Measurements from ENCODE around the gene CYP19A1. TPM values are rescaled to one million over a fixed set of nuclear protein-coding genes. Genes with fewer than 3 reads are reported as not detected.

CYP19A1 gene
- total and polyA plus RNA-seq, 9 of the 15 experiments (the other 6 are each of a cell fraction or from before 2014, with no cell fraction given): 0.16 to 0.63 (median 0.47) TPM; not detected in 3

DNA sequence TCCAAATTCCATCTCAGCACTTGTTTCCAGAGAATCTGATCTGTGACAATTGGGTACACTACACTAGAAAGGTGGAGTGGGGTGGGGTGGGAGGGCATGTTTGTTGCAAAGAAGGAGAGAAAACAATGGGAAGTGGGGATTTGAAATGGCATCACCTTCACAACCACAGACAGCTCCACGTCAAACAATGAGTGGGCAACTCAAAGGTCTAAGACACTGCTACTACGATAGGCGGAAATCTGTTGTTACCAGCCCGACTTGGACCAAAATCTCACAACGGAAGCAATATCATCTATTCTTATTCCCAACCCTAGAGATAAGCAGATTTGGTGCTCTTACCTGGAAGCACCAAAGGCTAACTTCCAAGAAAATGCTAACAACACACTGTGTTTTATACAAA lies 3.3 kb downstream of the CYP19A1 start:
- no peaks in the 10 kb centered on the region for H3K36me3 ChIP-seq (ENCODE audit: control insufficient read depth, insufficient read depth, low read length)
- WGBS (ENCODE audit: insufficient coverage, low coverage, missing lambda C conversion rate): 0% methylated on average over 5 of the region's 5 CpGs
- FAIRE-seq (no peak), ATAC-seq (no peak), DNase-seq (ENCODE audit: extremely low read depth in 1 of 4, low spot score in 3 of 4) (no peak)
- ChIA-PET CTCF (ENCODE audit: low intra/inter-chr PET ratio) (no interaction called here), POLR2A (no interaction called here)
- H4K20me1 ChIP-seq (replicated peaks; ENCODE audit: control insufficient read depth, insufficient read depth, low read length): no peaks in the 10 kb centered on the region
- no peak overlapping the region for H3K4me3 ChIP-seq
- H3K4me1 ChIP-seq (replicated peaks in 1 of 2; ENCODE audit: control insufficient read depth in 2 of 2, insufficient read depth in 2 of 2, low read length in 2 of 2): no peaks in the 10 kb centered on the region
- no peak overlapping the region for H3K4me2 ChIP-seq (ENCODE audit: insufficient read depth, low read length)
- H3K27ac ChIP-seq (ENCODE audit: extremely low read depth, low read depth, low read length): no peak overlapping the region
- H3K79me2 ChIP-seq (ENCODE audit: control insufficient read depth, insufficient read depth, low read length): no peaks in the 10 kb centered on the region
- peaks cover 7 to 29% of the 10 kb centered on the region in 2 experiments; a peak in 3 of 5 replicates for H3K27me3 ChIP-seq (ENCODE audit: control insufficient read depth in 2 of 2, insufficient read depth in 2 of 2, low read length in 2 of 2)
- TF ChIP-seq GABPB2 (CRISPR knock-in tag; conservative IDR thresholded peaks at IDR 0.05) (no peak), JUND (IDR thresholded peaks at IDR 0.05; ENCODE audit: borderline replicate concordance, low read depth, low read length) (no peak), JUND (tag; IDR thresholded peaks at IDR 0.05; ENCODE audit: borderline replicate concordance, low read depth, low read length) (no peak), ZBTB7A (IDR thresholded peaks at IDR 0.05; ENCODE audit: borderline replicate concordance, control insufficient read depth, low read depth, low read length) (no peak), ZNF785 (CRISPR knock-in tag; IDR thresholded peaks at IDR 0.05) (no peak), ZBTB8A (IDR thresholded peaks at IDR 0.05; ENCODE audit: partially characterized antibody) (no peak), NFIC (IDR thresholded peaks at IDR 0.05) (no peak), ZFP36 (IDR thresholded peaks at IDR 0.05; ENCODE audit: low read depth, low read length, partially characterized antibody) (no peak), NR2C2 (CRISPR knock-in tag; IDR thresholded peaks at IDR 0.05) (no peak), NR2C2 (tag; IDR thresholded peaks at IDR 0.05) (no peak)
- BruUV-seq (replicated peaks): no TSS peak
- H3K9ac ChIP-seq (ENCODE audit: insufficient read depth in 1 of 2, low read depth in 2 of 2, low read length in 2 of 2): no peak overlapping the region
- no peaks in the 10 kb centered on the region for H3K9me1 ChIP-seq (ENCODE audit: control insufficient read depth, insufficient read depth, low read length)
- no peaks in the 10 kb centered on the region for H3K9me3 ChIP-seq (replicated peaks; ENCODE audit: control insufficient read depth, insufficient read depth, low read depth, low read length)
- intact Hi-C loops (cut with micrococcal nuclease) (no loop called here), in situ Hi-C loops (cut with MboI) (no loop called here)
- H2AFZ ChIP-seq (ENCODE audit: low read depth, low read length): no peak overlapping the region

Data from K562 (cell line).